Activated CD4-positive, alpha-beta memory T cell treated with anti-CD3 and anti-CD28 coated beads for 36 hours (primary cell): ENCODE measurements around the gene FARP1. TPM values are rescaled to one million over a fixed set of nuclear protein-coding genes. Genes with fewer than 3 reads are reported as not detected.

Experiments used
- CTCF ChIA-PET: fragments of 350-600 bp; sonication (Branson Sonifier 250); formaldehyde crosslinking; loops from one replicate; lab custom pipeline; 2021; ENCODE audit warnings: antibody characterized with exemption, inconsistent platforms; lab: Charles Lee
- POLR2A ChIA-PET: fragments of 350-600 bp; sonication (Branson Sonifier 250); formaldehyde crosslinking; loops from one replicate; lab custom pipeline; 2021; ENCODE audit warnings: antibody characterized with exemption; lab: Charles Lee
- DNase-seq: peaks from one replicate; pipeline ENCODE4 v3.0.0-alpha.2; 2020
- H3K27ac Mint-ChIP-seq: one replicate; pipeline ENCODE4 v1.8.0; 2021; ENCODE audit warnings: mixed read lengths
- H3K27me3 Mint-ChIP-seq: one replicate; pipeline ENCODE4 v1.8.0; 2021; ENCODE audit warnings: mixed read lengths
- H3K36me3 Mint-ChIP-seq: one replicate; pipeline ENCODE4 v1.8.0; 2021; ENCODE audit warnings: mixed read lengths
- H3K4me1 Mint-ChIP-seq: one replicate; pipeline ENCODE4 v1.8.0; 2021; ENCODE audit warnings: low read depth, mixed read lengths
- H3K4me3 Mint-ChIP-seq: one replicate; pipeline ENCODE4 v1.8.0; 2021; ENCODE audit warnings: mild to moderate bottlenecking, mixed read lengths
- H3K9me3 Mint-ChIP-seq: one replicate; pipeline ENCODE4 v1.8.0; 2021; ENCODE audit warnings: mixed read lengths
- intact Hi-C: fragments of 100-400 bp; cut with micrococcal nuclease; formaldehyde crosslinking; loops from one replicate; pipeline ENCODE4 v1.15.1; 2023
- total RNA-seq, 2 experiments: library from RNA; stranded (reverse); gene quantifications; one replicate each; pipeline ENCODE4 v1.2.3, GENCODE V29; 2021

FARP1 gene
- total RNA-seq, 2 experiments from 2014 or later, result 0.56 to 0.64 TPM

GRCh38 chr13:98201189-98201588 is 58.3 kb downstream of the FARP1 start:
- peaks cover 2% of the 10 kb centered on the region for H3K27me3 Mint-ChIP-seq
- no peaks in the 10 kb centered on the region for H3K4me1 Mint-ChIP-seq
- ChIA-PET POLR2A (no interaction called here), CTCF (no interaction called here)
- no peak overlapping the region for H3K27ac Mint-ChIP-seq
- no peaks in the 10 kb centered on the region for H3K36me3 Mint-ChIP-seq
- intact Hi-C loops, result no loop called here
- DNase-seq, result no peak
- H3K4me3 Mint-ChIP-seq, result no peak overlapping the region
- peaks cover 3% of the 10 kb centered on the region for H3K9me3 Mint-ChIP-seq

GRCh38 chr13:98201984-98202383 is 59.1 kb downstream of the FARP1 start:
- Mint-ChIP-seq H3K27ac (no peak overlapping the region), H3K4me3 (no peak overlapping the region), H3K36me3 (no peaks in the 10 kb centered on the region), H3K27me3 (peaks cover 2% of the 10 kb centered on the region), H3K9me3 (peaks cover 11% of the 10 kb centered on the region), H3K4me1 (no peaks in the 10 kb centered on the region)
- DNase-seq, result no peak
- CTCF ChIA-PET, result no interaction called here
- POLR2A ChIA-PET, result no interaction called here
- intact Hi-C loops, result no loop called here

- no peak overlapping the region for H3K4me3 Mint-ChIP-seq
- H3K36me3 Mint-ChIP-seq, result no peaks in the 10 kb centered on the region
- H3K9me3 Mint-ChIP-seq, result peaks cover 11% of the 10 kb centered on the region
- intact Hi-C loops, result no loop called here
- H3K4me1 Mint-ChIP-seq, result no peaks in the 10 kb centered on the region
- no peak for DNase-seq
- POLR2A ChIA-PET, result no interaction called here
- CTCF ChIA-PET, result no interaction called here
- H3K27me3 Mint-ChIP-seq, result peaks cover 2% of the 10 kb centered on the region
- H3K27ac Mint-ChIP-seq, result no peak overlapping the region
These were observed 60.9 kb downstream of the FARP1 start for GRCh38 chr13:98203646-98204326.

DNA sequence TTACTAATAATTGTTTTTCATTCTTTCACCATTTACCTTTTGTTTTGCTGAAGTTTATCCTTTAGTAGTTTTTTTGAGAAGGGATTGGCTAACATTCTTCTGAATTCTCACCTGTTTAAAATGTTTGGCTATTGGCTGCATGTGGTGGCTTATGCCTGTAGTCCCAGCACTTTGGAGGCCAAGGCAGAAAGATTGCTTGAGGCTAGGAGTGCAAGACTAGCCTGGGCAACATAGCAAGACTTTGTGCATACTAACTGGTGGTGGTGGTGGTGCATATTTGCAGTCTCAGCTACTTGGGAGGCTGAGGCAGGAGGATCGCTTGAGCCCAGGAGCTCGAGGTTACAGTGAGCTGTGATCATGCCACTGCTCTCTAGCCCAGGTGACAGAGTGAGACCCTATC is 61.7 kb downstream of the FARP1 start:
- no peak overlapping the region for H3K27ac Mint-ChIP-seq
- H3K9me3 Mint-ChIP-seq, result peaks cover 11% of the 10 kb centered on the region
- CTCF ChIA-PET, result no interaction called here
- H3K4me3 Mint-ChIP-seq, result no peak overlapping the region
- peaks cover 2% of the 10 kb centered on the region for H3K27me3 Mint-ChIP-seq
- no peak for DNase-seq
- POLR2A ChIA-PET, result interaction anchor here (0.7 kb wide), 1 partner anchor 50 kb away, joined by 4 read pairs; no protein-coding TSS in a partner anchor
- no peaks in the 10 kb centered on the region for H3K4me1 Mint-ChIP-seq
- intact Hi-C loops, result no loop called here
- no peaks in the 10 kb centered on the region for H3K36me3 Mint-ChIP-seq

DNA sequence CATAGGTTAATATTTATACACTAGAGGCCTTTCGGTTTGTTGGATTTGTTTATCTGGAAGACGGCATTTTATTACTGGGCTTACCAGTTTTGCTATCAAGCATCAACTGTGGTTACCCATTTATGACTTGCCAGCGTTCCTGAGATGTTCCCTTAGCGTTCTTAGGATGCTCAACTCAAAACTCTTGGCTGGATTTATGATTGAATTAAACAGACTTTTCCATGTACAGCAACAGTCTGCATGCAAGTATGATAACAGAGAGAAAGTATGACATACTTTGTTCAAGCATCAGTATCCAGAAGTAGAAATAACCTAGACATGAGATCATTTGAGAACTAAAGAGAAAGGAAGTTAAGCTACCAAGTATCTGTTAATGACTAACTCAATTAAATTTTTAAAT is 64.1 kb downstream of the FARP1 start:
- H3K9me3 Mint-ChIP-seq, result peaks cover 11% of the 10 kb centered on the region
- POLR2A ChIA-PET, result no interaction called here
- CTCF ChIA-PET, result no interaction called here
- H3K4me1 Mint-ChIP-seq, result no peaks in the 10 kb centered on the region
- no peak for DNase-seq
- H3K36me3 Mint-ChIP-seq, result no peaks in the 10 kb centered on the region
- H3K27me3 Mint-ChIP-seq, result peaks cover 3% of the 10 kb centered on the region
- no peak overlapping the region for H3K27ac Mint-ChIP-seq
- intact Hi-C loops, result no loop called here
- H3K4me3 Mint-ChIP-seq, result no peak overlapping the region

- intact Hi-C loops, result no loop called here
- peaks cover 11% of the 10 kb centered on the region for H3K9me3 Mint-ChIP-seq
- no peaks in the 10 kb centered on the region for H3K36me3 Mint-ChIP-seq
- CTCF ChIA-PET, result no interaction called here
- no peak overlapping the region for H3K4me3 Mint-ChIP-seq
- peaks cover 3% of the 10 kb centered on the region for H3K27me3 Mint-ChIP-seq
- H3K4me1 Mint-ChIP-seq, result no peaks in the 10 kb centered on the region
- H3K27ac Mint-ChIP-seq, result no peak overlapping the region
- DNase-seq, result no peak
- POLR2A ChIA-PET, result no interaction called here
These were observed 64.5 kb downstream of the FARP1 start for GRCh38 chr13:98207416-98207815.

- CTCF ChIA-PET, result no interaction called here
- DNase-seq, result no peak
- intact Hi-C loops, result no loop called here
- POLR2A ChIA-PET, result no interaction called here
- Mint-ChIP-seq H3K4me3 (no peak overlapping the region), H3K9me3 (peaks cover 11% of the 10 kb centered on the region), H3K4me1 (no peaks in the 10 kb centered on the region), H3K27ac (no peak overlapping the region), H3K27me3 (peaks cover 3% of the 10 kb centered on the region), H3K36me3 (no peaks in the 10 kb centered on the region)
These were observed 65.7 kb downstream of the FARP1 start for GRCh38 chr13:98208606-98209005.

DNA sequence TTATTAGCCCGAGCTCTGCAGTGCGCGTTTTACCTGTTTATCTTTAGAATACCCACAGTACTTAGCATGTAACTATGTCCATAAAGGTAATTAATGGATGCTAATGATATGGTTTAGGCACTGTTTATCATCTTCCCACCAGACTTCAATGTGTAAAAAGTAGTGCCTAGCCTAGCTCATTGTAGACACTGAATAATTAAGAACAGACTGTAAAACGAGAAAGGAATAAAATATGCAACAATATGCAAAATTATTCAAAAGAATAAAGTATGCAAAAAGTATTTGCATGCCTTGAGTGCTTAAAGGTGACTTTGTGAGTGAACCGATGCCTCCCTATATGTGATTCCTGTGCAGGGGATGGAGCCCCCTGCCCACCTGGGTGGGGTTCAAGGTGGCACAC is 69.9 kb downstream of the FARP1 start:
- no peak overlapping the region for H3K4me3 Mint-ChIP-seq
- ChIA-PET POLR2A (no interaction called here), CTCF (no interaction called here)
- H3K36me3 Mint-ChIP-seq, result no peaks in the 10 kb centered on the region
- H3K27me3 Mint-ChIP-seq, result peaks cover 8% of the 10 kb centered on the region
- DNase-seq, result no peak
- no peaks in the 10 kb centered on the region for H3K4me1 Mint-ChIP-seq
- H3K9me3 Mint-ChIP-seq, result no peaks in the 10 kb centered on the region
- H3K27ac Mint-ChIP-seq, result no peak overlapping the region
- intact Hi-C loops, result no loop called here

DNA sequence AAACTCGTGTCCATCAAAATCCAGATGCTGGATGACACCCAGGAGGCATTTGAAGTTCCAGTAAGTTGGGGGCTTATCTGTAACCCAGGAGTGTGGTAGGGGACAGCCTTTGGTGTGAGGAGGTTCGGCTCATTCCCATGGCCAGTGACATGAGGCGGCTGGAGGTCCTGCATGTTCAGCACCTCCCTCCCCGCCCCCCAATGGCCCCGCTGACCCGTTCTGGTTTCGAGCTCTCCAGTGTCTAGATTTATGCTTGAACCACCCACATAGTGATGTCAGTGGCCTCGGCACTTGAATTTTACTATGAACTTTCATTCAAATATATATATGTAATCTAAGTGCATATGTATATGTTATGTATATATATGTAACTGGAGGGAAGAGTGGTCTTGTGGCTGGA is 70.5 kb downstream of the FARP1 start:
- ChIA-PET POLR2A (no interaction called here), CTCF (no interaction called here)
- H3K27me3 Mint-ChIP-seq, result peaks cover 8% of the 10 kb centered on the region
- H3K4me1 Mint-ChIP-seq, result no peaks in the 10 kb centered on the region
- H3K4me3 Mint-ChIP-seq, result no peak overlapping the region
- no peak for DNase-seq
- no peak overlapping the region for H3K27ac Mint-ChIP-seq
- intact Hi-C loops, result no loop called here
- no peaks in the 10 kb centered on the region for H3K9me3 Mint-ChIP-seq
- no peaks in the 10 kb centered on the region for H3K36me3 Mint-ChIP-seq

GRCh38 chr13:98214008-98214643 is 71.2 kb downstream of the FARP1 start:
- DNase-seq, result no peak
- no peaks in the 10 kb centered on the region for H3K36me3 Mint-ChIP-seq
- ChIA-PET CTCF (no interaction called here), POLR2A (no interaction called here)
- H3K9me3 Mint-ChIP-seq, result no peaks in the 10 kb centered on the region
- intact Hi-C loops, result no loop called here
- no peaks in the 10 kb centered on the region for H3K4me1 Mint-ChIP-seq
- H3K27me3 Mint-ChIP-seq, result peaks cover 8% of the 10 kb centered on the region
- no peak overlapping the region for H3K27ac Mint-ChIP-seq
- no peak overlapping the region for H3K4me3 Mint-ChIP-seq

- Mint-ChIP-seq H3K27ac (no peak overlapping the region), H3K9me3 (no peaks in the 10 kb centered on the region), H3K4me1 (no peaks in the 10 kb centered on the region), H3K4me3 (no peak overlapping the region), H3K36me3 (no peaks in the 10 kb centered on the region), H3K27me3 (peaks cover 8% of the 10 kb centered on the region)
- intact Hi-C loops, result no loop called here
- POLR2A ChIA-PET, result no interaction called here
- CTCF ChIA-PET, result no interaction called here
- DNase-seq, result no peak
These were observed 71.8 kb downstream of the FARP1 start for GRCh38 chr13:98214707-98215106.

GRCh38 chr13:98215508-98215907 is 72.6 kb downstream of the FARP1 start:
- no peak overlapping the region for H3K4me3 Mint-ChIP-seq
- no peaks in the 10 kb centered on the region for H3K9me3 Mint-ChIP-seq
- H3K4me1 Mint-ChIP-seq, result no peaks in the 10 kb centered on the region
- peaks cover 8% of the 10 kb centered on the region for H3K27me3 Mint-ChIP-seq
- DNase-seq, result no peak
- no peaks in the 10 kb centered on the region for H3K36me3 Mint-ChIP-seq
- ChIA-PET POLR2A (no interaction called here), CTCF (no interaction called here)
- H3K27ac Mint-ChIP-seq, result no peak overlapping the region
- intact Hi-C loops, result no loop called here

DNA sequence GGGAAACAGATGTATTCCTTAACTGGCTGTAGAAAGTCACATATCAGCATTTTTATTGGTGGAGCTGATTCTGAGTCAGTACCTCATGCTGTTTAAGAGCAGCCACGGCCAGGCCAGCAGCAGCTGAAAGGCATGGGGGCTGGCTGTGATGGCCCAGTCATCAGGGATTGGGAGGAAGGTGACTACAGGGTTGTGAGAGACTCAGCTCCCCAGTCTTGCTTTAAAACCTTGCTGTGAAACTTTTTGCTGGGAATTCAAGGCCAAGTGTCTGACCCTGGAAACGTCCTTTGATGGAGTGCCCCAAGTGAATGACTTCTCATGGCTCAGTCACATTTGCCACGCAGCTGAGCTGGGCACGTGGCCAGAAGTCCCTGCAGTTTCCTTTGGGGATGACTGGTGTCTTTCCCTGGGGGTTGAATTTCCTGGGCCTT is 73.3 kb downstream of the FARP1 start:
- Mint-ChIP-seq H3K27ac (no peak overlapping the region), H3K36me3 (no peaks in the 10 kb centered on the region), H3K9me3 (no peaks in the 10 kb centered on the region), H3K4me3 (no peak overlapping the region), H3K4me1 (no peaks in the 10 kb centered on the region), H3K27me3 (peaks cover 8% of the 10 kb centered on the region)
- POLR2A ChIA-PET, result no interaction called here
- DNase-seq, result no peak
- CTCF ChIA-PET, result no interaction called here
- intact Hi-C loops, result no loop called here
